Activated T-cell treated with anti-CD3 and anti-CD28 coated beads, Interleukin-2, amount 50 U/mL, for 24 hours (primary cell): ENCODE results near the gene SEC14L6.

ENCODE experiments used
- DNase-seq: peaks from one replicate; pipeline ENCODE4 v3.0.0-alpha.2; 2020
- H3K27ac Mint-ChIP-seq: 2 replicates; pipeline ENCODE4 v1.8.0; 2020; ENCODE audit warnings: mild to moderate bottlenecking, mixed read lengths
- H3K27me3 Mint-ChIP-seq: 2 replicates; pipeline ENCODE4 v1.8.0; 2020; ENCODE audit warnings: mixed read lengths
- H3K36me3 Mint-ChIP-seq: 2 replicates; pipeline ENCODE4 v1.8.0; 2020; ENCODE audit warnings: low read depth, mixed read lengths
- H3K4me1 Mint-ChIP-seq: 2 replicates; pipeline ENCODE4 v1.8.0; 2020; ENCODE audit warnings: low read depth, mixed read lengths
- H3K4me3 Mint-ChIP-seq: 2 replicates; pipeline ENCODE4 v1.8.0; 2020; ENCODE audit warnings: mild to moderate bottlenecking, moderate library complexity, mixed read lengths
- H3K9me3 Mint-ChIP-seq: 2 replicates; pipeline ENCODE4 v1.8.0; 2020; ENCODE audit warnings: mixed read lengths

SEC14L6 gene

DNA sequence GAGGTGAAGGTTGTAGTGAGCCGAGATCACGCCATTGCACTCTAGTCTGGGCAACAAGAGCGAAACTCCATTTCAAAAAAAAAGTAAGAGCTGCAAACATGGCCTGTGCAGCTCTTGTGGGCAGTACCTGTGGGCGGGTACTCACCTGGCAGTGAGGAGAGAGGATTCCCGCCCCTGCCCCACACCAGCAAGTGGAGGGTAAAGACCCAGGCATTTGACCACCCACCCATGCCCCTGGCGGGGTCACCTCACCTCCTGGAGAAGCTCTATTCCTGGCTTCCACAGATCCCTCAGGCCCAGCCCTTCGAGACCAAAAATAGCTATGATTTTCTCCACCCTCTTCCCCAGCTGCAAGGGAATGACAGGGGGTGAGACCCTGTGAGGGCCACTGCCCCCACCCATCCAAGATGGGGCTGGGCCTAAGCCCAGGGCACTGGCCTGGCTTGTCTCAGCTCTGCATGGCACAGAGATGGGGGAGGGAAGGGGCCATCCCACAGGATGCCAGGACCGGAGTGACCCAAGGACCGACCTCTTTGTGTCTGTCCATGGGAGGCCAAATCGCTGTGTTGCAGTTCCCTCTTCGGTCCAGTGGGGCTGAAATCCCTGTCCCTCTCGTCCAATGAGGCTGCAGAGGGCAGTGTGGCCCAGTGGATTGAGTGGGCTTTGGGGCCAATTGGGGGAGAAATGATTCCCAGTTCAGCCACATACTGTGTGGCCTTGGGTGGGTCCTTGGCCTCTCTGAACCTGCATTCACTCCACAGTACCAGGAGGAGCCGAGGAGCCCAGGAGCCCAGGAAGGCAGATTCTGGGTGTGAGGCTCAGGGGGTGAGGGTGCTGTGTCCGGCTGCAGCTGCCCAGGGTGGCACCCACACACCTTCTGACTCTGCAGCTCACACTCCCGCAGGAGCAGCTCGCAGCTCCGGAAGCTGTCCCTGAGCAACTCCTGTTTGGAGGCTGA lies 14.6 kb downstream of the SEC14L6 start:
- no peaks in the 10 kb centered on the region for H3K9me3 Mint-ChIP-seq

DNA sequence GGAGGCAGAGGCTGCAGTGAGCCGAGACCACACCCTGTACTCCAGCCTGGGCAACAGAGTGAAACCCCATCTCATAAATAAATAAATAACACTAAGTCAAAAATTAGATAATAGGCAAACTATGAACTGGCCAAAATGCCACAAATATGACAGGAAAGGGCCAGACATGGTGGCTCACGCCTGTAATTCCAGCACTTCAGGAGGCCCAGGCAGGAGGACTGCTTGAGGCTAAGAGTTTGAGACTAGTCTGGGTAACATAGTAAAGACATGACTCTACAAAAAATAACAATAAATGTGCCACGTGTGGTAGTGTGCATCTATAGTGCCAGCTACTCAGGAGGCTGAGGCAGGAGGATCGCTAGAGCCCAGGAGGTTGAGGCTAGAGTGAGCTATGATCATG lies 19.9 kb downstream of the SEC14L6 start:
- Mint-ChIP-seq H3K4me3 (no peak overlapping the region), H3K36me3 (no peaks in the 10 kb centered on the region), H3K27me3 (peaks cover 3% of the 10 kb centered on the region), H3K27ac (no peak overlapping the region), H3K4me1 (no peaks in the 10 kb centered on the region), H3K9me3 (no peaks in the 10 kb centered on the region)
- DNase-seq: no peak

More for the DNA sequence above, 14.6 kb downstream of the SEC14L6 start:
- Mint-ChIP-seq H3K4me3 (no peak overlapping the region), H3K27me3 (no peaks in the 10 kb centered on the region), H3K27ac (no peak overlapping the region), H3K36me3 (no peaks in the 10 kb centered on the region), H3K4me1 (no peaks in the 10 kb centered on the region)
- no peak for DNase-seq

DNA sequence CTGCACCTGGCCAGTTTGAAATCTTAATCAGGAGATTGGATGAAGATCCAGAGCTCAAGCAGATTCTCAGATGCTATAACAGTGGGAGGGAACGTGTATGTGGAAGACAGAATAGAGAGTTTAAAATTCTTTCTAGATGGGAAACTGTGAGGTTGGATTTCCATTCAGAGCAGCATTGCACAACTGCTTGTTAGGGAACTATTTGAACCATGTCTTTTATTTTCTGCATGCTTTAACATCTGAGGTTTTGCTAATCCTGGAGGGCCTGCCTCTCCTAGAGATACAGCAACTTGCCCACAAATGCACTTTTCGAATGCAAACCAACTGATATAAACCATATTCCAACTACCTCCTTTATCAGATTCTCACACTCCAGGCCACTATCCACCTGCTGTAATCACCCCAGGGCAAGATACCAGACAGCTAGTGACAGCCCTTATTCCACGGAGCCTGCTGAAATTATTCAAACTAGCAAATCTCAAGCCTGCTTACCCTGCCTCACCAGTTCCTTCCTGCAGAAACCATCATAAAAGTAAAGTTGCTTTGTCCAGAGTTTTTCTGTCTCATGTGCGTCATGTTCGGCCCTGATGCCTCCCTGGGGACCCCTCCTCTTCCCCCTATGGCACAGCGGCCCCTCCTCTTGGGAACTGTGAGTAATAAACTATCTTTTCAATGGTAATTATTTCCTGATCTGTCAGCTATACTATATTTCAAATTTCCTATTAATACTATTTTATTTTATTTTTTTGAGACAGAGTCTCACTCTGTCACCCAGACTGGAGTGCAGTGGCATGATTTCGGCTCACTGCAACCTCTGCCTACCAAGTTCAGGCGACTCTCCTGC lies 22.7 kb downstream of the SEC14L6 start:
- H3K4me3 Mint-ChIP-seq: no peak overlapping the region
- no peaks in the 10 kb centered on the region for H3K9me3 Mint-ChIP-seq
- H3K27me3 Mint-ChIP-seq: peaks cover 3% of the 10 kb centered on the region
- no peaks in the 10 kb centered on the region for H3K36me3 Mint-ChIP-seq
- no peaks in the 10 kb centered on the region for H3K4me1 Mint-ChIP-seq
- H3K27ac Mint-ChIP-seq: no peak overlapping the region
- DNase-seq: no peak

DNA sequence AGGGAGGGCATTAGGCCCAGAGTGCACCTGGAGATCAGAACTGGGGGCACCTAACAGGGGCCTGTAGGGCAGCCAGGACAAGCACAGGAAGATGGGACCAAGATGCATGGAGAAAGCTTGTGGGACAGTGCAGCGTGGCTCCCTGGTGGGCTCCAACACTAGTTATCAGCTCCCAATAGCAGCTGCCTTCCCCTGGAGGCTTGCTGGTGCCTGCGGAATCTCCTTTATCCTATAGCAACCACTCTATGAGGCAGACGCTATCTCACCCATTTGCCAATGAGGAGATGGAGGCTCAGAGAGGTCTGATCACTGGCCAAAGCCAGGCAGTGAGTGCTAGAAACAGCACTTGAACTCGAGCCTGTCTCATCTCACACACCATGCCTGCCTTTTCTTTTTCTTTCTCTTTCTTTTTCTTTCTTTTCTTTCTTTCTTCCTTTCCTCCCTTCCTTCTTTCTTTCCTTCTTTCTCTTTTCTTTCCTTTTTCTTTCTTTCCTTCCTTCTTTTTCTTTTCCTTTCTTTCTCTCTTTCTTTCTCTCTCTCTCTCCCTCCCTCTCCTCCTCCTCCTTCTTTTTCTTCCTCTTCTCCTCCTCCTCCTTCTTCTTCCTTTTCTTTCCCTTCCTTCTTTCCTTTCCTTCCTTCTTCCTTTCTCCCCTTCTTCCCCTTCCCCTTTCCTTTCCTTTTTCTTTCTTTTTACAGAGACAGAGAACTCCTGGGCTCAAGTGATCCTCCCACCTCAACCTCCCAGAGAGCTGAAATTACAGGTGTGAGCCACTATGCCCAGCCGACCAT lies 25.0 kb downstream of the SEC14L6 start:
- no peak overlapping the region for H3K4me3 Mint-ChIP-seq
- no peaks in the 10 kb centered on the region for H3K4me1 Mint-ChIP-seq
- H3K27me3 Mint-ChIP-seq: peaks cover 3% of the 10 kb centered on the region
- H3K36me3 Mint-ChIP-seq: no peaks in the 10 kb centered on the region
- no peak for DNase-seq
- no peak overlapping the region for H3K27ac Mint-ChIP-seq
- H3K9me3 Mint-ChIP-seq: no peaks in the 10 kb centered on the region

DNA sequence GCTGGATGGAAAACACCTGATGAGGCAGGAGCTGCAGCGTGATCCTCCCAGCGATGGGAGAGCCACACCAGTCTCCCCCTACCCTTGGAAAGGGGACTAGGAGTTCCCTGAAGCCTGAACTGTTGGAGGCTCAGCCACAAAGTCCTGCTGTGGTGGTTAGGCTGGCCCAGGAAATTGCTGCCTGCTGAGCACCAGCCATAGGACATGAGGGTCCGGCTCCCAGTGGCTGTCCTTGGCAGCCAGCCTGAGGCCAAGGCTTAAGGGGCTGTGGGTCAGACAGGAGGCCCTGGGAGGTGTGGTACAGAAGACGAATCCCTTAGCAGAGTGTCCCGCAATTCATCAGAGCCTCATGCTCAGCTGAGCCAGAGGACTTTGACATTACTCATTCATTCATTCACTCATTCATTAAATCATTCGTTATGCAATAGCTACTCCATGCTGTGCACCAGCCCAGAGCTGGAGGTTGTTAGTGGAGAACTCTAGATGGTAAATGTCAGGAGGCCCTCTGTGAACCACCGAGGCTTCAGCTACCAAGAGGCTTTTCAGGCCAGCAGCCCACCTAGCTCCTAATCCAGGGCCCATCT lies 26.6 kb downstream of the SEC14L6 start:
- Mint-ChIP-seq H3K4me3 (no peak overlapping the region), H3K27me3 (no peaks in the 10 kb centered on the region), H3K9me3 (no peaks in the 10 kb centered on the region), H3K4me1 (no peaks in the 10 kb centered on the region), H3K27ac (no peak overlapping the region), H3K36me3 (no peaks in the 10 kb centered on the region)
- no peak for DNase-seq

DNA sequence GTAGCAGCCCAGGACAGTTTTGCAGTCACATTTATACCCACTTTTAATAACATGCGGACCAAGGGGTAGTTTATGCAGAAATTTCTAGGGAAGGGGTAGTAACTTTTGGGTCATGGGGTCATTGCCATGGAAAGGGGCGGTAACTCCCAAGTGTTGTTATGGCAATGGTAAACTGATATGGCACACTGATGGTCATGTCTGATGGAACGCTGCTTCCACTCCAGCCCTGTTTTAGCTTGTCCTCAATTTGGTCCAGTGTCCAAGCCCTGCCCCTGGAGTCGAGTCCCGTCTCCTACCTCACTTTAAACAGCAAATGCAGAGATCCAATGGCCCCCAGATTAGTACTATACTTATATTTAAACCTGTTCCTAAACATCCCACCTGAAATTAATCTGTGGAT lies 29.8 kb downstream of the SEC14L6 start:
- Mint-ChIP-seq H3K27ac (no peak overlapping the region), H3K27me3 (no peaks in the 10 kb centered on the region), H3K4me3 (no peak overlapping the region), H3K4me1 (no peaks in the 10 kb centered on the region), H3K36me3 (no peaks in the 10 kb centered on the region), H3K9me3 (no peaks in the 10 kb centered on the region)
- no peak for DNase-seq

DNA sequence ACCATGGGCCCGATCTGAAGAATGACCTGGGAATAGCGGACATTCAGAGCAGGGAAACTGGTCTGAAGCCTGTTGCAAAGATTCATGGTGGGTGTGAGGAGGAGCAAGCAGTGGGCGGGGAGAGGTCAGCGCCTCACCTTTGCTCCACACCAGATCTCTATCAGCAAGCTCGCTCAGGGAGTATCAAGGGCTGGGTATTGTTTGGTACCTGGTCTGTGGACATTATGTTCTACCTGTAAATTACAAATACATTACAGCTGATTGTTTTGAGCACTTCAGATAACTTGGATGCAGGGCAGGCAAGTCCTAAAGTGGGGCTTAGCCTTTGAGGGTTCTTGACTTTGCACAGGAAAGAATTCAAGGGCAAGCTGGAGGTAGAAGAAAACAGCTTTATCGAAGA lies 30.3 kb downstream of the SEC14L6 start:
- Mint-ChIP-seq H3K4me3 (no peak overlapping the region), H3K27me3 (no peaks in the 10 kb centered on the region)

DNA sequence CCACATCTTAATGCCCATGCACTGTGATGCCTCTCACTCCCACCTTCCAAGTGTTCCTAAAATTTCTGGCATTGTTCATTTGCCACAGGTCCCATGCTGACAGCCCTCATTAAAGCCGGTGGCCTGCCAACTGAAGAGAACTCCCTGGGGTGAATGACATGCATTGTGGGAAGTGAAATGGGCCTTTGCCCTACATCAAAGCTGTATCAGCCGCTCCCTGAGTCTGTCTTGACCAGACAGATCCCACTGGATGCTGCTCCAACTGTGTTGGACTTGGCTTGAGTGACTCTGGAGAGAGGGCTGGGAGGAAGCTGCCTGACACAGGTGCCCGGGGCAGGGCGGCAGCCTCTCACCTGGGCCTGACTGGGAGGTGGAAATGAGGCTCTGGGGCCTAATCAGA lies 32.3 kb downstream of the SEC14L6 start:
- Mint-ChIP-seq H3K9me3 (no peaks in the 10 kb centered on the region), H3K27ac (no peak overlapping the region), H3K27me3 (no peaks in the 10 kb centered on the region), H3K36me3 (no peaks in the 10 kb centered on the region), H3K4me1 (no peaks in the 10 kb centered on the region), H3K4me3 (no peak overlapping the region)
- DNase-seq: no peak

More for the DNA sequence above, 30.3 kb downstream of the SEC14L6 start:
- Mint-ChIP-seq H3K27ac (no peak overlapping the region), H3K4me1 (no peaks in the 10 kb centered on the region), H3K36me3 (no peaks in the 10 kb centered on the region), H3K9me3 (no peaks in the 10 kb centered on the region)
- no peak for DNase-seq

DNA sequence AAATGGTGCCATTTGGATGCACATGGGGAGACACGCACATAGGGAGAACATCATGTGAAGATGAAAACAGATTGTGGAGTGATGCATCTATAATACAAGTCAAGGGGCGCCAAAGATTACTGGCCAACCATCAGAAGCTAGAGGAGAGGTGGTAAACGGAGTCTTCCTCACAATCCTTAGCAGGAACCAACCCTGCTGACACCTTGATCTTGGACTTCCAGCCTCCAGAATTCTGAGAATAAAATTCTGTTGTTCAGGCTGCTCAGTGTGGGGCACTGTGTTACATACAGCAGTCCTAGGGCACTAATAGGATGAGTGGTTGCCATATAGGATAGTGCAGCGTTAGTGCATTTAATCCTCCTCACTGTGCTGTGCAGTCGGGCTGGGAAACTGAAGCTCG lies 33.1 kb downstream of the SEC14L6 start:
- DNase-seq: no peak
- no peaks in the 10 kb centered on the region for H3K4me1 Mint-ChIP-seq
- H3K4me3 Mint-ChIP-seq: no peak overlapping the region
- no peaks in the 10 kb centered on the region for H3K27me3 Mint-ChIP-seq
- H3K36me3 Mint-ChIP-seq: no peaks in the 10 kb centered on the region
- no peaks in the 10 kb centered on the region for H3K9me3 Mint-ChIP-seq
- H3K27ac Mint-ChIP-seq: no peak overlapping the region

DNA sequence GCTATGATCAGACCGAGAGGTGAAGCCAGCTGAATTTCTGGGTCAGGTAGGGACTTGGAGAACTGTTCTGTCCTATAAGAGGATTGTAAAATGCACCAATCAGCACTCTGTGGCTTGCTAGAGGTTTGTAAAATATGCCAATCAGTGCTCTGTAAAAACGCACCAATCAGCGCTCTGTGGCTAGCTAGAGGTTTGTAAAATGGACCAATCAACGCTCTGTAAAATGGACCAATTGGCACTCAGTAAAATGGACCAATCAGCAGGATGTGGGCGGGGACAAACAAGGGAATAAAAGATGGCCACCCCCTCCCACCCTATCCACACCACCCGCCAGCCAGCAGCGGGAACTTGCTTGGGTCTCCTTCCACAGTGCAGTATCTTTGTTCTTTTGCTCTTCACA lies 34.6 kb downstream of the SEC14L6 start:
- no peaks in the 10 kb centered on the region for H3K9me3 Mint-ChIP-seq
- H3K27ac Mint-ChIP-seq: no peak overlapping the region
- H3K4me1 Mint-ChIP-seq: no peaks in the 10 kb centered on the region
- H3K4me3 Mint-ChIP-seq: no peak overlapping the region
- H3K36me3 Mint-ChIP-seq: no peaks in the 10 kb centered on the region
- peaks cover 3% of the 10 kb centered on the region for H3K27me3 Mint-ChIP-seq
- no peak for DNase-seq

DNA sequence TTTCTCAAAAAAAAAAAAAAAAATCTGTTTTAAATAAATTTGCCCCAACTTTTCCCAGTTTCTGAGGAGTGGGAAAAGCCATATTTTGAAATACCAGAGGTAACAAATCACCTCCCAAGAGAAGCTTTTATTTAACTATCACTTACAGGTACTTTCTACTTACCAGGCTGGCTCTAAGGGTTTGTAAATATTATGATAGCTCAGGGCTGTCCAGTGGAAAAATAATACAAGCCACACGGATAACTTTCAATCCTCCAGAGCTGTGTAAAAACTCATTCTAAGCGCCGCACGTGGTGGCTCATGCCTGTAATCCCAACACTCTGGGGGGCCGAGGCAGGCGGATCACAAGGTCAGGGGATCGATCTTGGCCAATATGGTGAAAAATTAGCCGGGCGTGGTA lies 35.4 kb downstream of the SEC14L6 start:
- no peaks in the 10 kb centered on the region for H3K9me3 Mint-ChIP-seq
- H3K27ac Mint-ChIP-seq: no peak overlapping the region
- H3K4me1 Mint-ChIP-seq: no peaks in the 10 kb centered on the region
- DNase-seq: no peak
- H3K4me3 Mint-ChIP-seq: no peak overlapping the region
- H3K27me3 Mint-ChIP-seq: peaks cover 9% of the 10 kb centered on the region
- H3K36me3 Mint-ChIP-seq: no peaks in the 10 kb centered on the region

DNA sequence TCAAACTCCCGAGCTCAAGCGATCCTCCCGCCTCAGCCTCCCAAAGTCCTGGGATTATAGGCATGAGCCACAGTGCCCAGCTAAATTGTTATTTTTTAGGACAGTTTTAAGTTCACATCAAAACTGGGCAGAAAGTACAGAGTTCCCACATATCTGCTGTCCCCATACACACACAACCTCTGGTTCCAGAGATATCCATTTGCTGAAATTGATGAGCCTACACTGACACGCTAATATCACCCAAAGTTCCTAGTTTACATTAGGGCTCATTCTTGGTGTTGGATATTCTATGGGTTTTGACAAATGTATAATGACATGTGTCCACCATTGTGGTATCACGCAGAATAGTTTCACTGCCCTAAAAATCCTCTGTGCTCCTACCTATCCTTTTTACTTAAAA lies 38.3 kb downstream of the SEC14L6 start:
- Mint-ChIP-seq H3K36me3 (no peaks in the 10 kb centered on the region), H3K27me3 (peaks cover 27% of the 10 kb centered on the region), H3K27ac (no peak overlapping the region), H3K4me1 (peaks cover 2% of the 10 kb centered on the region), H3K4me3 (no peak overlapping the region), H3K9me3 (no peaks in the 10 kb centered on the region)
- no peak for DNase-seq

DNA sequence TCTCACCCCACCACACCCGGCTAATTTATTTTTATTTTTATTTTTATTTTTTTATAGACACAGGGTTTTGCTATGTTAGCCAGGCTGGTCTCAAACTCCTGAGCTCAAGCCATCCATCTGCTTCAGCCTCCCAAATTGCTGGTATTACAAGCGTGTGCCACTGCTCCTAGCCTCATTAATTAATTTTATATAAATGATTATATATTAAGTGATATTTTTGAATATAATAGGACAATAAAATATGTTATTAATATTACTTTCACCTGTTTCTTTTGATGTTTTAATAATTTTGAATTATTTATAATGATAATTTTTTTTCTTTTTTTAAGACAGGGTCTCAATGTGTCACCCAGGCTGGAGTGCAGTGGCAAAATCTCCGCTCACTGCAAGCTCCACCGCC lies 38.9 kb downstream of the SEC14L6 start:
- DNase-seq: no peak
- Mint-ChIP-seq H3K9me3 (no peaks in the 10 kb centered on the region), H3K27me3 (peaks cover 31% of the 10 kb centered on the region), H3K4me3 (no peak overlapping the region), H3K27ac (no peak overlapping the region), H3K36me3 (no peaks in the 10 kb centered on the region), H3K4me1 (peaks cover 2% of the 10 kb centered on the region)

DNA sequence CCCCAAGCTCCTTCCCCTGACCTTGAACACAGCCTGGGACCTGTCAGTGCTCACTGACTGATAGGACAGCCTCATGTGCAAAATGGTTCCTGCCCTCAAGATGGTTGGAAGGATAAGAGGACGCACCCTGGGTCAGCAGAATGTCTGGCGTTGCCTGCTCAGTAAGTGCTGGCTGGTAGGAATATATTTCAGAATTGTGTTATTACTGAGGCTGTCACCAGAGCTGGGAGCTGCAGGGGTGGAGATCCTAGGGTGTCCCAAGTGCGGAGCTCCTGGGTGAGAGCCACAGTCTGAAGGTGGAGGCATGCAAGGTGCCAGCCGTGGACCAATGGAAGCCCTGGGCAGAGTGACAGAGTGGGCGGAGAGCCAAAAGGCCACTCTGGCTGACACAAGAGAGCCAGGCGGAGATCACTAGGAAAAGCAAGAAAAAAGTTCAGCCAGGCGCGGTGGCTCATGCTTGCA lies 40.0 kb downstream of the SEC14L6 start:
- Mint-ChIP-seq H3K36me3 (no peaks in the 10 kb centered on the region), H3K9me3 (no peaks in the 10 kb centered on the region), H3K4me3 (no peak overlapping the region), H3K27ac (no peak overlapping the region), H3K27me3 (peaks cover 38% of the 10 kb centered on the region), H3K4me1 (peaks cover 2% of the 10 kb centered on the region)
- no peak for DNase-seq
